Osteocyte (in vitro differentiated cells): ENCODE data around the gene IGSF21. TPM values are rescaled to one million over a fixed set of nuclear protein-coding genes. Genes with fewer than 3 reads are reported as not detected.

ENCODE experiments used
- DNase-seq: peaks from one replicate; pipeline ENCODE4 v3.0.0; 2021; ENCODE audit warnings: mixed read lengths; ENCODE audit not compliant: unreplicated experiment; ENCODE audit errors: extremely low spot score
- H3K27ac Mint-ChIP-seq: one replicate; pipeline ENCODE4 v1.8.0; 2021; ENCODE audit warnings: mild to moderate bottlenecking, mixed read lengths; ENCODE audit not compliant: unreplicated experiment
- H3K27me3 Mint-ChIP-seq: one replicate; pipeline ENCODE4 v1.8.0; 2021; ENCODE audit warnings: mixed read lengths; ENCODE audit not compliant: unreplicated experiment
- H3K36me3 Mint-ChIP-seq: one replicate; pipeline ENCODE4 v1.8.0; 2021; ENCODE audit warnings: mixed read lengths; ENCODE audit not compliant: unreplicated experiment
- H3K4me1 Mint-ChIP-seq: one replicate; pipeline ENCODE4 v1.8.0; 2021; ENCODE audit warnings: mixed read lengths; ENCODE audit not compliant: unreplicated experiment
- H3K4me3 Mint-ChIP-seq: one replicate; pipeline ENCODE4 v1.8.0; 2021; ENCODE audit warnings: mild to moderate bottlenecking, moderate library complexity, mixed read lengths; ENCODE audit not compliant: unreplicated experiment
- H3K9me3 Mint-ChIP-seq: one replicate; pipeline ENCODE4 v1.8.0; 2021; ENCODE audit warnings: mixed read lengths; ENCODE audit not compliant: unreplicated experiment
- total RNA-seq: library from RNA; stranded (reverse); gene quantifications from 2 replicates; pipeline ENCODE4 v1.2.1, GENCODE V29; 2021
- TF ChIP-seq, protein P1 (sequence below): fragments of 200-600 bp; sonication (generic); IDR thresholded peaks from 2 replicates; pipeline ENCODE4 v1.5.0; 2021; ENCODE audit warnings: antibody characterized with exemption, mild to moderate bottlenecking, moderate library complexity

IGSF21 gene
- total RNA-seq, 1 donor from 2014 or later: not detected

DNA sequence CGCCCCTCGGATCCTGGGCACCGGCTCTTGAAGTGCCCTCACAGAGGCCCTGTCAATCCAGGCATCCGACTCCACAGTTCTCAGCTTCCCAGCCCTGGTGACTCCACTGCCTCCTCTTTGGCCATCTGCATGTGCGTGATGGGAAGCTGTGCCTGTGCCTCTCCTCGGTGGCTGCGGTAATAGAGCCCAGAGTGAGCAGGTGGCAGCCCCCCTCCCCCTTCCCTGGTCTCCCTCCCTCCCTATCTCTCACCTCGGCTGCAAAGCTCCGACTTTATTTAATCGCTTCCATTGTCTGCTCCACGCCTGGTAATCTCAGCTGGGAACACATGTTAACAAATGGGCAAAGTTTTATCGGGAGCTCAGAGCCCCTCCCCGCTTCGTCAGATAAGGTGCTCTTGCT, 91.9 kb downstream of the IGSF21 start:
- H3K4me1 Mint-ChIP-seq: no peaks in the 10 kb centered on the region
- H3K4me3 Mint-ChIP-seq: no peak overlapping the region
- no peaks in the 10 kb centered on the region for H3K9me3 Mint-ChIP-seq
- no peaks in the 10 kb centered on the region for H3K36me3 Mint-ChIP-seq
- H3K27ac Mint-ChIP-seq: no peak overlapping the region
- H3K27me3 Mint-ChIP-seq: no peaks in the 10 kb centered on the region
- DNase-seq: no peak
- TF ChIP-seq, protein P1, sequence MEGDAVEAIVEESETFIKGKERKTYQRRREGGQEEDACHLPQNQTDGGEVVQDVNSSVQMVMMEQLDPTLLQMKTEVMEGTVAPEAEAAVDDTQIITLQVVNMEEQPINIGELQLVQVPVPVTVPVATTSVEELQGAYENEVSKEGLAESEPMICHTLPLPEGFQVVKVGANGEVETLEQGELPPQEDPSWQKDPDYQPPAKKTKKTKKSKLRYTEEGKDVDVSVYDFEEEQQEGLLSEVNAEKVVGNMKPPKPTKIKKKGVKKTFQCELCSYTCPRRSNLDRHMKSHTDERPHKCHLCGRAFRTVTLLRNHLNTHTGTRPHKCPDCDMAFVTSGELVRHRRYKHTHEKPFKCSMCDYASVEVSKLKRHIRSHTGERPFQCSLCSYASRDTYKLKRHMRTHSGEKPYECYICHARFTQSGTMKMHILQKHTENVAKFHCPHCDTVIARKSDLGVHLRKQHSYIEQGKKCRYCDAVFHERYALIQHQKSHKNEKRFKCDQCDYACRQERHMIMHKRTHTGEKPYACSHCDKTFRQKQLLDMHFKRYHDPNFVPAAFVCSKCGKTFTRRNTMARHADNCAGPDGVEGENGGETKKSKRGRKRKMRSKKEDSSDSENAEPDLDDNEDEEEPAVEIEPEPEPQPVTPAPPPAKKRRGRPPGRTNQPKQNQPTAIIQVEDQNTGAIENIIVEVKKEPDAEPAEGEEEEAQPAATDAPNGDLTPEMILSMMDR: no peak

DNA sequence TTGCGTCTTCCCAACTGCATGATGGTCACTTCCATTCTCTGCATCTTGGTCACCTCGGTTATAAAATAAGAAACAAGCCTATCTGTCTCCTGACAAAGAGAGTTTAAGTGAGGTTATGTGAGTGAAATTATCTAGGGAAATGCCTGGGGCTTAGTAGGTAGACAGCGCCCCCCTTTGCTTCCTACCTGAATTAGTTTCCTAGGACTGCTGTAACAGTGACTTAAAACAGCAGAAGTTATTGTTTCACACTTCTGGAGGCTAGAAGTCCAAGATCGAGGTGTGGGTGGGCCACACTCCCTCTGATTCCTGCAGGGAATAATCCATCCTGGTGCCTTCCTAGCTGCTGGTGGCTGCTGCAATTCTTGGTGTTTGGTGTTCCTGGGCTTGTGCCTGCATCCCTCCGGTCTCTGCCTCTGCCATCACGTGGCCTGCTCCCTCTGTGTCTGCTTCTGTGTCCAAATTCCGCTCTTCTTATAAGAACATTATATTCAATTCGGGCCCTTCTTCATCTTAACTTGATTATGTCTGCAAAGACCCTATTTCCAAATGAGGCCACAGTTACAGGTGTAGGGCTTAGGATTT, 92.6 kb downstream of the IGSF21 start:
- TF ChIP-seq, protein P1: no peak
- H3K9me3 Mint-ChIP-seq: no peaks in the 10 kb centered on the region

DNA sequence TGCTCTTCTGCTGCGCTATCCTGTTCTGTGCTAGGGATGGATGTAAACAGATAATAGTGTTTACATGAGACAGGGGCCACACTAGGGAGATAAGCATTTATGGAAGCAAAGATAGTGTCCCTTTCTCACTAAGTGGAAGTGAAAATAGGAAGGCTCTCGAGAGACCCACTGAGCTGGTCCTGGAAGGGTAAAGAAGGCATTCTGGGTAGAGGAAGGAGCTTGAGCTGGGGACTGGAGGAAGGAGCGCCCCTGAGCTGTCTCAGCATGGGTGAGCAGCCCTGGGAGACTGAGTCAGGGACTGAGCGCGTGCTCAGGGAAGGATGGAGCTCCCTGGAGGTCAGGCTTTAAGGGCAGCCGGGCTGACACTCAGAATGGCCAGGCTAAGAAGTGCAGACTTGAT, 93.3 kb downstream of the IGSF21 start:
- Mint-ChIP-seq H3K27ac (no peak overlapping the region), H3K4me1 (no peaks in the 10 kb centered on the region), H3K27me3 (no peaks in the 10 kb centered on the region), H3K36me3 (no peaks in the 10 kb centered on the region), H3K4me3 (no peak overlapping the region), H3K9me3 (peaks cover 2% of the 10 kb centered on the region)
- DNase-seq: no peak
- TF ChIP-seq, protein P1: no peak

More for the DNA sequence above, 92.6 kb downstream of the IGSF21 start:
- no peak overlapping the region for H3K27ac Mint-ChIP-seq
- no peaks in the 10 kb centered on the region for H3K4me1 Mint-ChIP-seq
- no peak overlapping the region for H3K4me3 Mint-ChIP-seq
- H3K27me3 Mint-ChIP-seq: no peaks in the 10 kb centered on the region
- no peaks in the 10 kb centered on the region for H3K36me3 Mint-ChIP-seq
- DNase-seq: no peak

DNA sequence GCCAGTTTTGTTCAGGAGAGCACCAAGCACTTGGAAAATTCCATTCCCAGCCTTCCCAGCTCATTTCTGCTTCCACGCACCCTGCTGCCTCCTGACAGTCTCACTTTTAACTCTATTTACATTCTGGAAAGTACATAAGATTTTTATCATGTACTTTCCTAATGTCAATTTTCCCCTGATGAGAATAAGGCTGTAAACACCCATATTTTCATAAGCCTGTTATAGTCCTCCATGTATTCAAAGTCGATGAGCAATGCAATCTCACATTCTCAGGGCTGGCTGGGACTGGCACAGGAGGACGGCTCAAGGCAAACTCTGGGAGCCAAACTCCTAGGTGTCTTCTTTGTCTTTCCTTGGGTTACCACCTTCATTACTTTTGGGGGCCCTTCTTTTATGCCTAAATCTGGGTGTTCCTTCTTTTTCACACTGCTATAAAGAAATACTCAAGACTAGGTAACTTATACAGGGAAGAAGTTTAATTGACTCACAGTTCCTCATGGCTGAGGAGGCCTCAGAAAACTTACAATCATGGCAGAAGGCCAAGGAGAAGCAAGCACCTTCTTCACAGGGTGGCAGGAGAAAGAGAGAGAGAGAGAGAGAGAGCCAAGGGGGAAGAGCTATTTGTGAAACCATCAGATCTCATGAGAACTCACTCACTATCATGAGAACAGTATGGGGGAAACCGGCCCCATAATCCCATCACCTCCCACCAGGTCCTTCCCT, 94.6 kb downstream of the IGSF21 start:
- Mint-ChIP-seq H3K4me1 (no peaks in the 10 kb centered on the region), H3K9me3 (peaks cover 4% of the 10 kb centered on the region), H3K4me3 (no peak overlapping the region), H3K27ac (no peak overlapping the region), H3K36me3 (no peaks in the 10 kb centered on the region), H3K27me3 (no peaks in the 10 kb centered on the region)
- DNase-seq: no peak
- TF ChIP-seq, protein P1: no peak

DNA sequence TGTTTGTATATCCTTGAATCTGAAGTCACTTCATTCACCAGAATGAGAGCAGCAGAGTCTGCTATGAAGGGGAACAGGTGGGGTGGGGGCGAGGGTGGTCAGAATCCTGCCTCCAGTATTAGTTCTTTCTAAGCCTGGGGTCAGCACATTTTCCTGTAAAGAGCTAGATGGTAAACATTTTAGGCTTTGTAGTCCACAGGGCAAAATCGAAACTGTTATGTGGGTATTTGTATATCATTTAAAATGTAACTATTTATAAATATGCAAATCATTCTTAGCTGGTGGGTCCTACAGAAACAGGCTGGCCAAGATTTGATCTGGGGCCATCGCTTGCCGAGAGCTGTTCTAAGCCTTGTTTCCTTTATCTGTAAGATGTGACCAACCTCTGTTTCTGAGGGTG, 96.0 kb downstream of the IGSF21 start:
- no peak overlapping the region for H3K4me3 Mint-ChIP-seq
- TF ChIP-seq, protein P1: no peak
- no peaks in the 10 kb centered on the region for H3K27me3 Mint-ChIP-seq
- peaks cover 4% of the 10 kb centered on the region for H3K9me3 Mint-ChIP-seq
- no peak overlapping the region for H3K27ac Mint-ChIP-seq
- no peaks in the 10 kb centered on the region for H3K36me3 Mint-ChIP-seq
- no peaks in the 10 kb centered on the region for H3K4me1 Mint-ChIP-seq
- no peak for DNase-seq
